Measurements from ENCODE around the gene SUCLG1.

DNA sequence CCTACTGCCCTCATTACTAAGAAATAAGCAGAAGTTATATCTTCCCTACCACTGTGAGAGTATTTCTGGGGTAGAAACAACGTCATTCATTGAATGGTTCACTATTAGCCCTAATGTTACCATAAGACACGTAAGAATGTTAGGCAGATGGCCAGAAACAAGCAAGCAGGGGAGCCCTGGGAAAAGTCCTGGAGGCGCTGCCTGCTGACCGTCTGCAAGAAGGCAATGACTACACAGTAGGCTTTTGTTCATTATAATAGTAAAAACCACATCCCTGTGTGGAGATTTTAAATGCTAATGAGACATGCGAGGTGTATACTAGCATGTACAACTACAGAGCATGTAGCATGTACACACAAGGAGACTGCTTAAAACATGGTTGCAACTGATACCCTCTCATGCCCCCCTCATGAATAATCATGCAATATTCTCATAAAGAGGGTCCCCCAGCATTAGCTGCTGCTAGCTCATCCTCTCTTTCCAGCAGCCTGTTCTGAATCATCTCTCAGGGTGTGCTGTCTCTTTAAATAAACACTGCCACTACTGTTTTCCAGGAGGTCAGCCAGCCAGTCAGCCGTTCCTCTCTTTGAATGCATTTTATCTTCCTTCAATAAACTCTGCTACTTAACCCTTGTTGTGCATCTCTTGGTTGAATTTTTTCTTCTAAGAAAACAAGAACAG is 23.6 kb downstream of the SUCLG1 start:
- TF ChIP-seq, protein P1, sequence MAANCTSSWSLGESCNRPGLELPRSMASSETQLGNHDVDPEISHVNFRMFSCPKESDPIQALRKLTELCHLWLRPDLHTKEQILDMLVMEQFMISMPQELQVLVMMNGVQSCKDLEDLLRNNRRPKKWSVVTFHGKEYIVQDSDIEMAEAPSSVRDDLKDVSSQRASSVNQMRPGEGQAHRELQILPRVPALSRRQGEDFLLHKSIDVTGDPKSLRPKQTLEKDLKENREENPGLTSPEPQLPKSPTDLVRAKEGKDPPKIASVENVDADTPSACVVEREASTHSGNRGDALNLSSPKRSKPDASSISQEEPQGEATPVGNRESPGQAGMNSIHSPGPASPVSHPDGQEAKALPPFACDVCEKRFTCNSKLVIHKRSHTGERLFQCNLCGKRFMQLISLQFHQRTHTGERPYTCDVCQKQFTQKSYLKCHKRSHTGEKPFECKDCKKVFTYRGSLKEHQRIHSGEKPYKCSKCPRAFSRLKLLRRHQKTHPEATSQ (tag by site-specific recombination; IDR thresholded peaks at IDR 0.05) = no peak
- TF ChIP-seq ZNF311 (tag by site-specific recombination; IDR thresholded peaks at IDR 0.05; ENCODE audit: borderline replicate concordance) = no peak
- no peak for TF ChIP-seq YY1 (tag by site-specific recombination; IDR thresholded peaks at IDR 0.05)
- TF ChIP-seq ZNF596 (tag by site-specific recombination; IDR thresholded peaks at IDR 0.05) = no peak
- TF ChIP-seq, protein P2, sequence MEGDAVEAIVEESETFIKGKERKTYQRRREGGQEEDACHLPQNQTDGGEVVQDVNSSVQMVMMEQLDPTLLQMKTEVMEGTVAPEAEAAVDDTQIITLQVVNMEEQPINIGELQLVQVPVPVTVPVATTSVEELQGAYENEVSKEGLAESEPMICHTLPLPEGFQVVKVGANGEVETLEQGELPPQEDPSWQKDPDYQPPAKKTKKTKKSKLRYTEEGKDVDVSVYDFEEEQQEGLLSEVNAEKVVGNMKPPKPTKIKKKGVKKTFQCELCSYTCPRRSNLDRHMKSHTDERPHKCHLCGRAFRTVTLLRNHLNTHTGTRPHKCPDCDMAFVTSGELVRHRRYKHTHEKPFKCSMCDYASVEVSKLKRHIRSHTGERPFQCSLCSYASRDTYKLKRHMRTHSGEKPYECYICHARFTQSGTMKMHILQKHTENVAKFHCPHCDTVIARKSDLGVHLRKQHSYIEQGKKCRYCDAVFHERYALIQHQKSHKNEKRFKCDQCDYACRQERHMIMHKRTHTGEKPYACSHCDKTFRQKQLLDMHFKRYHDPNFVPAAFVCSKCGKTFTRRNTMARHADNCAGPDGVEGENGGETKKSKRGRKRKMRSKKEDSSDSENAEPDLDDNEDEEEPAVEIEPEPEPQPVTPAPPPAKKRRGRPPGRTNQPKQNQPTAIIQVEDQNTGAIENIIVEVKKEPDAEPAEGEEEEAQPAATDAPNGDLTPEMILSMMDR (tag by site-specific recombination; IDR thresholded peaks at IDR 0.05) = no peak
- no peak for TF ChIP-seq ZIC2 (tag by site-specific recombination; IDR thresholded peaks at IDR 0.05)
- no peak for TF ChIP-seq ZNF677 (tag by site-specific recombination; IDR thresholded peaks at IDR 0.05)

All from HEK293 (cell line).